GM12874 (cell line): ENCODE data around the gene CLEC4G.

ENCODE experiments used
- CTCF ChIP-seq: IDR thresholded peaks from 2 replicates; pipeline ENCODE4 v1.5.1; 2011; ENCODE audit warnings: low read depth, mild to moderate bottlenecking, control low read depth, low read length, moderate library complexity; ENCODE audit not compliant: insufficient read depth

The CLEC4G gene

GRCh38 chr19:7678971-7679751, 52.7 kb downstream of the CLEC4G start:
- TF ChIP-seq CTCF, result peak; percentile 65
